GM23338 (cell line): ENCODE data around the gene FASN. TPM values are rescaled to one million over a fixed set of nuclear protein-coding genes. Genes with fewer than 3 reads are reported as not detected.

ENCODE experiments used
- ATAC-seq: fragments of 200-7000 bp; cut with Tn5 transposase; 3 replicates; pipeline ENCODE4 v1.9.1; 2020
- DNase-seq: peaks from one replicate; pipeline ENCODE4 v3.0.0-alpha.2; 2015; ENCODE audit warnings: low spot score
- H2AFZ ChIP-seq: fragments of 200-600 bp; sonication (generic); 2 replicates; pipeline ENCODE4 v1.8.0; 2016; ENCODE audit warnings: antibody characterized with exemption, mild to moderate bottlenecking, moderate library complexity
- H3F3A ChIP-seq: fragments of 200-600 bp; sonication (generic); replicated peaks from 2 replicates; pipeline ENCODE4 v1.8.0; 2017; ENCODE audit warnings: antibody characterized with exemption, mixed run types, low read depth
- H3K27ac ChIP-seq: fragments of 200-600 bp; sonication (generic); 2 replicates; pipeline ENCODE4 v1.6.1; 2016; ENCODE audit warnings: low read depth
- H3K27me3 ChIP-seq: fragments of 200-600 bp; sonication (generic); 2 replicates; pipeline ENCODE4 v1.8.0; 2016; ENCODE audit warnings: mild to moderate bottlenecking, mixed run types, moderate library complexity; ENCODE audit not compliant: insufficient read depth
- H3K36me3 ChIP-seq: fragments of 200-600 bp; sonication (generic); 2 replicates; pipeline ENCODE4 v1.8.0; 2016; ENCODE audit warnings: mild to moderate bottlenecking; ENCODE audit not compliant: insufficient read depth
- H3K4me1 ChIP-seq: fragments of 200-600 bp; sonication (generic); 2 replicates; pipeline ENCODE4 v1.8.0; 2016; ENCODE audit warnings: mild to moderate bottlenecking, moderate library complexity; ENCODE audit not compliant: insufficient read depth
- H3K4me2 ChIP-seq: fragments of 200-600 bp; sonication (generic); 2 replicates; pipeline ENCODE4 v1.7.1; 2017; ENCODE audit warnings: mixed run types
- H3K4me3 ChIP-seq: fragments of 200-600 bp; sonication (generic); 2 replicates; pipeline ENCODE4 v1.6.1; 2016; ENCODE audit warnings: mixed run types
- H3K79me2 ChIP-seq: fragments of 200-600 bp; sonication (generic); replicated peaks from 2 replicates; pipeline ENCODE4 v1.8.0; 2017; ENCODE audit warnings: mild to moderate bottlenecking; ENCODE audit not compliant: insufficient read depth
- H3K9me2 ChIP-seq: fragments of 200-600 bp; sonication (generic); 2 replicates; pipeline ENCODE4 v1.8.0; 2017; ENCODE audit not compliant: insufficient read depth
- H4K20me1 ChIP-seq: fragments of 200-600 bp; sonication (generic); replicated peaks from 2 replicates; pipeline ENCODE4 v1.8.0; 2017; ENCODE audit warnings: mild to moderate bottlenecking; ENCODE audit not compliant: insufficient read depth
- H3K27ac Mint-ChIP-seq: 2 replicates; pipeline ENCODE4 v1.8.0; 2020; ENCODE audit warnings: inconsistent platforms, mild to moderate bottlenecking, moderate library complexity, mixed read lengths
- H3K27me3 Mint-ChIP-seq: 3 replicates; pipeline ENCODE4 v1.8.0; 2022; ENCODE audit warnings: low read depth, mild to moderate bottlenecking, moderate library complexity, mixed read lengths, inconsistent platforms; ENCODE audit not compliant: insufficient read depth, poor library complexity
- H3K36me3 Mint-ChIP-seq: 3 replicates; pipeline ENCODE4 v1.8.0; 2021; ENCODE audit warnings: low read depth, mild to moderate bottlenecking, inconsistent platforms, moderate library complexity, mixed read lengths
- H3K4me1 Mint-ChIP-seq: 3 replicates; pipeline ENCODE4 v1.8.0; 2020; ENCODE audit warnings: mild to moderate bottlenecking, inconsistent platforms, mixed read lengths
- H3K4me3 Mint-ChIP-seq: 3 replicates; pipeline ENCODE4 v1.8.0; 2021; ENCODE audit warnings: moderate library complexity, mild to moderate bottlenecking, inconsistent platforms, mixed read lengths
- H3K9me3 Mint-ChIP-seq: 3 replicates; pipeline ENCODE4 v1.8.0; 2020; ENCODE audit warnings: moderate library complexity, mild to moderate bottlenecking, inconsistent platforms, mixed read lengths
- CREB1 ChIP-seq: fragments of 250-450 bp; sonication (Bioruptor Pico); IDR thresholded peaks from 2 replicates; pipeline ENCODE4 v1.5.0; 2020; ENCODE audit warnings: low read depth, mild to moderate bottlenecking, moderate library complexity
- CTCF ChIP-seq, 2 experiments: fragments of 200-600 bp in 1 of 2; sonication (generic) in 1 of 2; conservative IDR thresholded peaks; 2 replicates each; pipeline versions ENCODE4 v1.5.1 to v1.6.1; 2016 to 2017; ENCODE audit warnings: antibody characterized with exemption in 2 of 2, low read depth in 2 of 2, mild to moderate bottlenecking in 2 of 2, moderate library complexity in 1 of 2
- ETS1 ChIP-seq: IDR thresholded peaks from 2 replicates; pipeline ENCODE4 v1.6.1; 2016; ENCODE audit warnings: antibody characterized with exemption
- EZH2 ChIP-seq: fragments of 200-600 bp; sonication (generic); IDR thresholded peaks from one replicate; pipeline ENCODE4 v1.8.0; 2017; ENCODE audit warnings: antibody characterized with exemption, mild to moderate bottlenecking, low read depth; ENCODE audit not compliant: unreplicated experiment
- EZH2phosphoT487 ChIP-seq: fragments of 200-600 bp; sonication (generic); IDR thresholded peaks from one replicate; pipeline ENCODE4 v1.8.1; 2018; ENCODE audit warnings: antibody characterized with exemption; ENCODE audit not compliant: unreplicated experiment
- JUNB ChIP-seq: IDR thresholded peaks from one replicate; pipeline ENCODE4 v1.6.1; 2016; ENCODE audit warnings: antibody characterized with exemption; ENCODE audit not compliant: unreplicated experiment
- NANOG ChIP-seq: IDR thresholded peaks from 2 replicates; pipeline ENCODE4 v1.6.1; 2016; ENCODE audit warnings: antibody characterized with exemption, borderline replicate concordance
- POLR2AphosphoS5 ChIP-seq: IDR thresholded peaks from 2 replicates; pipeline ENCODE4 v1.6.1; 2016; ENCODE audit warnings: antibody characterized with exemption, low read depth
- REST ChIP-seq: IDR thresholded peaks from one replicate; pipeline ENCODE4 v1.6.1; 2018; ENCODE audit warnings: antibody characterized with exemption; ENCODE audit not compliant: unreplicated experiment
- STAT1 ChIP-seq: IDR thresholded peaks from one replicate; pipeline ENCODE4 v1.6.1; 2016; ENCODE audit warnings: antibody characterized with exemption; ENCODE audit not compliant: unreplicated experiment
- ZNF114 ChIP-seq: fragments of 250-450 bp; sonication (Bioruptor Pico); IDR thresholded peaks from 2 replicates; pipeline ENCODE4 v1.5.0; 2020; ENCODE audit warnings: mild to moderate bottlenecking, moderate library complexity
- ZNF331 ChIP-seq: fragments of 250-450 bp; sonication (Bioruptor Pico); IDR thresholded peaks from 2 replicates; pipeline ENCODE4 v1.5.0; 2020; ENCODE audit warnings: low read depth, mild to moderate bottlenecking, moderate library complexity
- ZNF462 ChIP-seq: fragments of 250-450 bp; sonication (Bioruptor Pico); IDR thresholded peaks from 2 replicates; pipeline ENCODE4 v1.5.0; 2020; ENCODE audit warnings: mild to moderate bottlenecking, moderate library complexity
- polyA plus RNA-seq: library from polyadenylated mRNA; unstranded; fragments of >200 nt; fragmentation: Nextera tagmentation; extraction: Ambion mirVana; gene quantifications from 2 replicates; pipeline ENCODE4 v1.2.1, GENCODE V29; 2016
- total RNA-seq: library from RNA; depleted of rRNA; stranded (reverse); fragments of >200 nt; shearing (Covaris generic); gene quantifications from 2 replicates; pipeline ENCODE4 v1.2.3, GENCODE V29; 2014

Gene FASN
- total and polyA plus RNA-seq, 2 experiments from 2014 or later: 120 to 849 TPM

GRCh38 chr17:82083533-82084359, 14.3 kb downstream of the FASN start (continued):
- TF ChIP-seq EZH2 (no peak), REST (no peak), POLR2AphosphoS5 (no peak), CREB1 (CRISPR knock-in tag) (no peak), ETS1 (no peak), STAT1 (no peak), ZNF114 (CRISPR knock-in tag) (no peak), NANOG (no peak), ZNF331 (CRISPR knock-in tag) (no peak), EZH2phosphoT487 (no peak), JUNB (no peak)

GRCh38 chr17:82083009-82083408, 15.0 kb downstream of the FASN start:
- ATAC-seq (no peak), DNase-seq (no peak)
- Mint-ChIP-seq H3K4me3 (no peak overlapping the region), H3K36me3 (peaks cover 58% of the 10 kb centered on the region), H3K9me3 (no peaks in the 10 kb centered on the region; the same call in 2 of the 3 replicates), H3K4me1 (peaks cover 3% of the 10 kb centered on the region), H3K27me3 (peaks cover 18% of the 10 kb centered on the region), H3K27ac (no peak overlapping the region)
- Histone ChIP-seq H3K27me3 (no peaks in the 10 kb centered on the region), H3K9me2 (no peaks in the 10 kb centered on the region), H3K4me2 (no peak overlapping the region), H3K4me1 (no peaks in the 10 kb centered on the region), H3K36me3 (peaks cover 12% of the 10 kb centered on the region; the same call in 1 of the 2 replicates), H3K4me3 (no peak overlapping the region), H4K20me1 (peaks cover 8% of the 10 kb centered on the region), H3K79me2 (no peaks in the 10 kb centered on the region), H3K27ac (no peak overlapping the region), H3F3A (peaks cover 17% of the 10 kb centered on the region), H2AFZ (no peak overlapping the region)
- TF ChIP-seq ZNF331 (CRISPR knock-in tag) (no peak), ZNF462 (CRISPR knock-in tag) (no peak), CTCF (conservative IDR thresholded peaks at IDR 0.05; ENCODE audit: low read depth in 2 of 2) (no peak)
